Right lobe of liver (tissue), 6 donors: Measurements from ENCODE around the gene TEK. TPM values are rescaled to one million over a fixed set of nuclear protein-coding genes. Genes with fewer than 3 reads are reported as not detected.
"Not testable (repeated sequence)": the region's sequence is repeated elsewhere in the genome, so short reads cannot be mapped to it uniquely, and the experiment has no call there.

Experiments
- ATAC-seq, 4 donors: fragments of 200-7000 bp; cut with Tn5 transposase; one replicate each; pipeline ENCODE4 v1.9.1; 2020; ENCODE audit warnings: mild to moderate bottlenecking in 4 of 4, moderate library complexity in 4 of 4
- DNase-seq, 3 donors: peaks; one replicate each; pipeline ENCODE4 v3.0.0-alpha.2; 2020
- H3K27ac ChIP-seq, 3 donors: fragments of 200-600 bp; one replicate each; pipeline ENCODE4 v1.8.0; 2022
- H3K27me3 ChIP-seq, 2 donors: fragments of 200-600 bp; one replicate each; pipeline ENCODE4 v1.8.0; 2022
- H3K36me3 ChIP-seq, 4 donors: fragments of 200-600 bp; sonication (generic) in 1 of 4; one replicate each; pipeline versions ENCODE4 v1.5.1 to v1.8.0; 2017 to 2022; ENCODE audit warnings: control low read depth in 1 of 4
- H3K4me1 ChIP-seq, 4 donors: fragments of 200-600 bp; sonication (generic) in 1 of 4; one replicate each; pipeline versions ENCODE4 v1.5.1 to v1.8.0; 2017 to 2022; ENCODE audit warnings: control low read depth in 1 of 4
- H3K4me3 ChIP-seq, 3 donors: fragments of 200-600 bp; one replicate each; pipeline ENCODE4 v1.8.0; 2022
- H3K9me3 ChIP-seq, 4 donors: fragments of 200-600 bp; sonication (generic) in 1 of 4; one replicate each; pipeline versions ENCODE4 v1.5.1 to v1.8.0; 2017 to 2022; ENCODE audit warnings: control low read depth in 1 of 4
- CTCF ChIP-seq, 4 donors: fragments of 200-600 bp in 3 of 4; fragments of 450-650 bp in 1 of 4; IDR thresholded peaks; one replicate each; pipeline versions ENCODE4 v1.5.1 to v1.8.0; 2016 to 2022; ENCODE audit warnings: antibody characterized with exemption in 4 of 4, mild to moderate bottlenecking in 2 of 4
- POLR2A ChIP-seq: fragments of 450-650 bp; IDR thresholded peaks from one replicate; pipeline ENCODE4 v1.6.1; 2017; ENCODE audit warnings: antibody characterized with exemption, mild to moderate bottlenecking
- WGBS: methylation state at CpG from one replicate; pipeline ENCODE4 v1.1.6; 2018; ENCODE audit warnings: low coverage, low lambda C conversion rate; ENCODE audit not compliant: insufficient coverage; ENCODE audit errors: missing lambda C conversion rate; 5-methylcytosine and 5-hydroxymethylcytosine counted together
- intact Hi-C, 2 donors: fragments of 100-400 bp; cut with DNase I; formaldehyde crosslinking; loops; one replicate each; pipeline versions ENCODE4 v1.11.2 to v1.14.1; 2022
- total RNA-seq, 6 experiments: library from RNA; depleted of rRNA in 2 of 6; stranded (reverse); fragments of >200 nt in 2 of 6; fragmentation: NEBNext Ultra II Directional in 3 of 6; extraction: Animal tissue kit (Norgen Biotek cat#: 25700) in 3 of 6; gene quantifications; one replicate each; pipeline versions ENCODE4 v1.1.0 to v1.2.4, GENCODE V29; 2016 to 2023
- donor health status: DM: no; HTN: yes; CAD: no.
- donor health status: DM: no; HTN: no; CAD: no.
- donor health status: DM: no; HTN: no; CAD: no.
- donor health status: DM: no; HTN: yes; CAD: no.
- donor health status: DM: no; HTN: yes; CAD: no.

TEK gene
- total RNA-seq, 6 experiments from 2014 or later: 4.0 to 6.9 (median 6.1) TPM

GRCh38 chr9:27212191-27212590 lies 103.2 kb downstream of the TEK start:
- ATAC-seq: no peak
- 39% methylated on average over 3 of the region's 4 CpGs for WGBS

GRCh38 chr9:27212621-27213020 lies 103.6 kb downstream of the TEK start:
- Histone ChIP-seq H3K9me3 (no peaks in the 10 kb centered on the region), H3K4me3 (no peak overlapping the region), H3K36me3 (no peaks in the 10 kb centered on the region), H3K27me3 (no peaks in the 10 kb centered on the region), H3K27ac (no peak overlapping the region), H3K4me1 (no peaks in the 10 kb centered on the region)
- TF ChIP-seq CTCF (IDR thresholded peaks at IDR 0.05) (no peak), POLR2A (no peak)
- 84% methylated on average over 12 of the region's 14 CpGs for WGBS
- DNase-seq: no peak
- ATAC-seq: no peak
- intact Hi-C loops: no loop called here

More at GRCh38 chr9:27212191-27212590, 103.2 kb downstream of the TEK start:
- no peaks in the 10 kb centered on the region for H3K36me3 ChIP-seq
- no peaks in the 10 kb centered on the region for H3K9me3 ChIP-seq
- H3K27ac ChIP-seq: no peak overlapping the region
- no peaks in the 10 kb centered on the region for H3K27me3 ChIP-seq
- H3K4me1 ChIP-seq: no peaks in the 10 kb centered on the region
- no peak for TF ChIP-seq CTCF (IDR thresholded peaks at IDR 0.05)
- no peak for TF ChIP-seq POLR2A
- no peak overlapping the region for H3K4me3 ChIP-seq
- no peak for DNase-seq
- intact Hi-C loops: no loop called here

- no peaks in the 10 kb centered on the region for H3K4me1 ChIP-seq
- H3K27me3 ChIP-seq: no peaks in the 10 kb centered on the region
- intact Hi-C loops: no loop called here
- DNase-seq (no peak), ATAC-seq (no peak)
- no peaks in the 10 kb centered on the region for H3K36me3 ChIP-seq
- WGBS: 53% methylated on average over 3 of the region's 4 CpGs
- H3K27ac ChIP-seq: no peak overlapping the region
- H3K4me3 ChIP-seq: no peak overlapping the region
- H3K9me3 ChIP-seq: no peaks in the 10 kb centered on the region
- TF ChIP-seq POLR2A (no peak), CTCF (IDR thresholded peaks at IDR 0.05) (no peak)
Observed at GRCh38 chr9:27227192-27227591, 118.2 kb downstream of the TEK start.

- WGBS: 45% methylated on average over 2 of the region's 12 CpGs
- H3K9me3 ChIP-seq, H3K36me3 ChIP-seq, H3K4me1 ChIP-seq, ATAC-seq, H3K27ac ChIP-seq, intact Hi-C loops, H3K27me3 ChIP-seq, H3K4me3 ChIP-seq, DNase-seq: not testable (repeated sequence)
Observed at GRCh38 chr9:27239648-27240047, 130.6 kb downstream of the TEK start.

- Histone ChIP-seq H3K27ac (no peak overlapping the region), H3K4me1 (no peaks in the 10 kb centered on the region), H3K9me3 (no peaks in the 10 kb centered on the region), H3K27me3 (no peaks in the 10 kb centered on the region), H3K4me3 (no peak overlapping the region), H3K36me3 (no peaks in the 10 kb centered on the region)
- peak; percentile 29 to 64 (median 57) for TF ChIP-seq CTCF (IDR thresholded peaks at IDR 0.05)
- no peak for TF ChIP-seq POLR2A
- WGBS: 14% methylated on average over 2 of the region's 2 CpGs
- peak; percentile 71 to 81 (median 76) for ATAC-seq
- intact Hi-C loops: no loop called here
- no peak for DNase-seq
Observed at GRCh38 chr9:27247756-27248155, 138.7 kb downstream of the TEK start.
